ENCODE data around the gene ZDHHC11B. TPM values are rescaled to one million over a fixed set of nuclear protein-coding genes. Genes with fewer than 3 reads are reported as not detected.
A peak's percentile ranks its signal among the peaks of the same experiment; 100 is the strongest.
"Not testable (repeated sequence)": the region's sequence is repeated elsewhere in the genome, so short reads cannot be mapped to it uniquely, and the experiment has no call there.

ZDHHC11B gene
- total RNA-seq, 3 donors from 2014 or later (not counting 1 experiment from before 2014, with no cell fraction given), result 0.85 to 7.3 (median 2.2) TPM

DNA sequence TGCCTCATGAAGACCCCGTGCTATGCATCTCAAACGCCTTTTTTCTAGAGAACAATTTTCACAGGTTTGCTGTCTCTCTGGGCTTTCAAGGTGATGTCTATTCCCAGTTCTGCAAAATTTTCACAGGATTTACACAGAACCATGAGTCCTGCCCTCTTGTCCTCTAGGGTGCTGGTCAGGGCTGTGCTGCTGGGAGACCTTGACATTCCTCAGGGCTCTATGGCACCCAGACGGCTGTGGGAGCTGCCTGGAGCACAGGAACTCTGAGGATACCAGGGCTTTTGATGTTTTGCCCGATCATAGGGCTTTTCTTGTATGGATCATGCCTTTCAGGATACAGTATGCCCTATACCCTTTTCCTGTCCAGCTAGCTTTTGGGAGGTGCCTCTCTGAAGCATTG is 68.9 kb downstream of the ZDHHC11B start:
- intact Hi-C loops (cut with micrococcal nuclease); H3K4me1 Mint-ChIP-seq; DNase-seq; H3K4me1 ChIP-seq (ENCODE audit: control insufficient read depth, insufficient read depth, low read length); H3K27me3 ChIP-seq (ENCODE audit: control insufficient read depth, insufficient read depth, low read length); H3K27ac Mint-ChIP-seq; ATAC-seq; H3K27ac ChIP-seq (ENCODE audit: low read length); H3K4me3 ChIP-seq (ENCODE audit: low read length); H3K4me3 Mint-ChIP-seq; H3K9me3 ChIP-seq (ENCODE audit: control insufficient read depth, insufficient read depth, low read length); H3K36me3 ChIP-seq (ENCODE audit: control insufficient read depth, insufficient read depth, low read length): not testable (repeated sequence)
- peaks cover 9 to 18% of the 10 kb centered on the region in 2 donors for H3K9me3 Mint-ChIP-seq
- peaks cover 27 to 28% of the 10 kb centered on the region in 2 donors for H3K27me3 Mint-ChIP-seq (ENCODE audit: low read depth in 2 of 2)
- peaks cover 22% of the 10 kb centered on the region for H3K36me3 Mint-ChIP-seq
- 73% methylated on average over 3 of the region's 4 CpGs for WGBS (ENCODE audit: insufficient coverage)

DNA sequence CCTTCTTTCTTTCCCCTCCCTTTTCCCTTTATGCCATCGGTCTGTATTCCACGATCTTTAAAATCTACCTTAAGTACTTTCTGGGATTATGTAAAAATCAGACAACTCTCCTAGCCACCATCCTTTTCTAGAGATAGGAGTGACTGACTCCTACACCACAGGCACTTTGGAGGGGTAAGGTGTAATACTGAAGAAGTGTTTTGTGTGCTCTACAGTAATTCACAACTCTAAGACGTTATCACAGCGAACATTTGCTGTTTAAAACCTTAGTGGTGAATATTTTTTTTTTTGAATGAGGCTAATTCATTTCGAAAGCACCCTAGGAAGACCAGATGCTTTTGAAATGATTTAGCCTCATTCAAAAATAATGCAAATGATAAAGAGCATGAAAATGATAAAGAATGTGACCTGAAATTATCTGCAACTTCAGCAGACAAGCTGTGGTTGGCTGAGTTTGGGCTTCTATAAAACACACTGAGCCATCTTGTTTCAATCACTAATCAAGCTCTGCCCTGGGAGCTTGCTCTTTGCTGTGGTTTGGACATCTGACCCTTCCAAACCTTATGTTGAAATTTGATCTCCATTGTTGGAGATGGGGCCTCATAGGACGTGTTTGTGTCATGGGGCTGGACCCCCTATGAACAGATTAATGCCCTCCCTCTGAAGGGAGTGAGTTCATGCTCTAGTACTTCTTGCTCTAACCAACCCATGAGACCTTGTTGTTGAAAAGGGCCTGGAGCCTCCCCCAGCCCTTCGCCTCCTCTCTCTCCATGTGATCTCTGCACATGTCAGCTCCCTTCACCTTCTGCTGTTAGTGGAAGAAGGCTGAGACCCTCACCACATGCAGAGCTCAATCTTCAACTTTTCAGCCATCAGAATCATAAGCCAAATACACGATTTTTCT is 70.1 kb downstream of the ZDHHC11B start:
- H3K9me3 ChIP-seq (ENCODE audit: control insufficient read depth, insufficient read depth, low read length); H3K27me3 ChIP-seq (ENCODE audit: control insufficient read depth, insufficient read depth, low read length); ATAC-seq; H3K4me3 ChIP-seq (ENCODE audit: low read length); H3K4me3 Mint-ChIP-seq; H3K4me1 Mint-ChIP-seq; intact Hi-C loops (cut with micrococcal nuclease); H3K4me1 ChIP-seq (ENCODE audit: control insufficient read depth, insufficient read depth, low read length); H3K27ac ChIP-seq (ENCODE audit: low read length); H3K36me3 ChIP-seq (ENCODE audit: control insufficient read depth, insufficient read depth, low read length); DNase-seq; H3K27ac Mint-ChIP-seq: not testable (repeated sequence)
- Mint-ChIP-seq H3K36me3 (peaks cover 14% of the 10 kb centered on the region), H3K27me3 (ENCODE audit: low read depth in 2 of 2) (peaks cover 24 to 28% of the 10 kb centered on the region in 2 donors), H3K9me3 (peaks cover 6 to 12% of the 10 kb centered on the region in 2 donors)
- 62% methylated on average over 2 of the region's 8 CpGs for WGBS (ENCODE audit: insufficient coverage)

DNA sequence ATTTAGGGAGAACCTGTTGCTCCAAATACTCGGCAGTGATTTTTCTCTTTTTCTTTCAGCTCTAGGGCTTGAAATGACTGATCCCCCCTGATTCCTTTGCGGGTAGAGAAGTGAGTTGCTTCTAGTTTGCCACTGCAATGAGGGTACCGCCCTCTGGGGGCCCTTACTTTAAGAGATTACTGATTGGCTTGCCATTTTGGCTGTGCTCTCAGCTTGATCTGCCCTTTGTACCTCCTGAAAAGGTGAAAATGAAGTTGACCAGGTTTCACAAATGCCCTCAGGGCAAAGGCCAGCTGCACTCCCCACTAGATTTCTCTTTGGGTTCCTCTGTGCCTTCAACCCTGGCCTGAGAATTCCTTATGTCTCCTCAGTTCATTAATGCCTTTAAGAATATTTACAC is 70.8 kb downstream of the ZDHHC11B start:
- H3K27ac Mint-ChIP-seq; H3K36me3 ChIP-seq (ENCODE audit: control insufficient read depth, insufficient read depth, low read length); H3K4me1 ChIP-seq (ENCODE audit: control insufficient read depth, insufficient read depth, low read length); H3K9me3 Mint-ChIP-seq; H3K27me3 ChIP-seq (ENCODE audit: control insufficient read depth, insufficient read depth, low read length); H3K4me3 ChIP-seq (ENCODE audit: low read length); H3K4me1 Mint-ChIP-seq; H3K4me3 Mint-ChIP-seq; H3K9me3 ChIP-seq (ENCODE audit: control insufficient read depth, insufficient read depth, low read length); ATAC-seq; H3K27ac ChIP-seq (ENCODE audit: low read length); H3K36me3 Mint-ChIP-seq; intact Hi-C loops (cut with micrococcal nuclease); DNase-seq: not testable (repeated sequence)
- H3K27me3 Mint-ChIP-seq (ENCODE audit: low read depth in 2 of 2), result peaks cover 19 to 25% of the 10 kb centered on the region in 2 donors
- 45% methylated on average over 2 of the region's 3 CpGs for WGBS (ENCODE audit: insufficient coverage)

DNA sequence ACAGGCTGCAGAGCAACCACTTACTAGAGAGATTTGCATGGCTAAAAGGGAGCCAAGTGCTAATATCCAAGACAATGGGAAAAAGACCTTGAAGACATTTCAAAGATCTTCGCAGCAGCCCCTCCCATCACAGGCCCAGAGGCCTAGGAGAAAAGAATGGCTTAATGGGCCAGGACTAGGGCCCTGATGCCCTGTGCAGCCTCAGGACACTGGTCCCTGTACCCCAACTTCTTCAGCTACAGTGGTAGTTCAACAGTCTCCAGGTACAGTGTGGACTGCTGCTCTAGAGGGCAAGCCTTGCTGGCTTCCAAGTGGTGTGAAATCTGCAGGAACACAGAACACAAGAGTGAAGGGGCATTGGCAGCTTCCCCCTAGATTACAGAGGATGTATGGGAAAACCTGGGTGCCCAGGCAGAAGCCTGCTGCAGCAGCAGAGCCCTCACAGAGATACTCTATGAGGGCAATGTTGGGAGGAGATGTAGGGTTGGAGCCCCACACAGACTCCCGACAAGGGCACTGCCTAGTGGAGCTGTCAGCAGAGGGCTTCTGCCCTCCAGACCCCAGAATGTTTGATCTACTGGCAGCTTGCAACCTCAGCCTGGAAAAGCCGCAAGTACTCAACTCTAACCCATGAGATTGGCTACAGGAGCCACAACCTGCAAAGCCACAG is 75.5 kb downstream of the ZDHHC11B start:
- H3K9me3 Mint-ChIP-seq; H3K27me3 Mint-ChIP-seq (ENCODE audit: low read depth in 2 of 2); H3K4me1 ChIP-seq (ENCODE audit: control insufficient read depth, insufficient read depth, low read length); H3K27me3 ChIP-seq (ENCODE audit: control insufficient read depth, insufficient read depth, low read length); H3K4me3 Mint-ChIP-seq; H3K36me3 ChIP-seq (ENCODE audit: control insufficient read depth, insufficient read depth, low read length); DNase-seq; H3K27ac Mint-ChIP-seq; H3K36me3 Mint-ChIP-seq; intact Hi-C loops (cut with micrococcal nuclease); H3K4me1 Mint-ChIP-seq; H3K9me3 ChIP-seq (ENCODE audit: control insufficient read depth, insufficient read depth, low read length); H3K4me3 ChIP-seq (ENCODE audit: low read length); H3K27ac ChIP-seq (ENCODE audit: low read length): not testable (repeated sequence)
- peak in 1 of 3 donors; percentile 27 for ATAC-seq
- 100% methylated on average over 1 of the region's 3 CpGs for whole genome bisulfite sequencing (ENCODE audit: insufficient coverage)

DNA sequence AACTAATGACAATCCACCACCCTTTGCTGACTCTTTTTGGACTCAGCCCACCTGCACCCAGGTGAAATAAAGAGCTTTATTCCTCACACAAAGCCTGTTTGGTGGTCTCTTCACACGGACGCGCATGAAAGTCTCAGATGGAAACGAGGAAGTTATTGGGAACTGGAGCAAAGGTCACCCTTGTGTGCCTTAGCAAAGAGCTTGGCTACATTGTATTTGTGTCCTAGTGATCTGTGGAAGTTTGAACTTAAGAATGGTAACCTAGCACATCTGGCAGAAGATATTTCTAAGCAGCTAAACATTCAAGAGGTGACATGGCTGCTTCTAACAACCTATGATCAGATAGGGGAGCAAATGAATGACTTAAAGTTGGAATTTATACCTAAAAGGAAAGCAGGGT is 76.2 kb downstream of the ZDHHC11B start:
- H3K4me1 ChIP-seq (ENCODE audit: control insufficient read depth, insufficient read depth, low read length); DNase-seq; H3K4me1 Mint-ChIP-seq; H3K4me3 ChIP-seq (ENCODE audit: low read length); H3K9me3 Mint-ChIP-seq; ATAC-seq; H3K9me3 ChIP-seq (ENCODE audit: control insufficient read depth, insufficient read depth, low read length); H3K27ac ChIP-seq (ENCODE audit: low read length); intact Hi-C loops (cut with micrococcal nuclease); H3K36me3 ChIP-seq (ENCODE audit: control insufficient read depth, insufficient read depth, low read length); H3K27ac Mint-ChIP-seq; H3K36me3 Mint-ChIP-seq; H3K27me3 Mint-ChIP-seq (ENCODE audit: low read depth in 2 of 2); H3K27me3 ChIP-seq (ENCODE audit: control insufficient read depth, insufficient read depth, low read length); H3K4me3 Mint-ChIP-seq: not testable (repeated sequence)
- 90% methylated on average over 4 of the region's 4 CpGs for WGBS (ENCODE audit: insufficient coverage)

DNA sequence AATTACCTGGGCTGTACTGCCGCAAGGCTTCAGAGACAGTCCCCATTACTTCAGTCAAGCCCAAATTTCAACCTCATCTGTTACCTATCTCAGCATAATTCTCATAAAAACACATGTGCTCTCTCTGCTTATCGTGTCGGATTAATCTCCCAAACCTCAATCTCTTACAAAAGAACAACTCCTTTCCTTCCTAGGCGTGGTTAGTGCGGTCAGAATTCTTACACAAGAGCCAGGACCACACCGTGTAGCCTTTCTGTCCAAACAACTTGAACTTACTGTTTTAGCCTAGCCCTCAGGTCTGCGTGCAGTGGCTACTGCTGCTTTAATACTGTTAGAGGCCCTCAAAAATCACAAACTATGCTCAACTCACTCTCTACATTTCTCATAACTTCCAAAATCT is 78.4 kb downstream of the ZDHHC11B start:
- H3K9me3 ChIP-seq (ENCODE audit: control insufficient read depth, insufficient read depth, low read length); H3K4me1 ChIP-seq (ENCODE audit: control insufficient read depth, insufficient read depth, low read length); H3K27ac ChIP-seq (ENCODE audit: low read length); intact Hi-C loops (cut with micrococcal nuclease); H3K4me1 Mint-ChIP-seq; H3K4me3 ChIP-seq (ENCODE audit: low read length); H3K27me3 Mint-ChIP-seq (ENCODE audit: low read depth in 2 of 2); ATAC-seq; H3K27ac Mint-ChIP-seq; H3K36me3 Mint-ChIP-seq; H3K9me3 Mint-ChIP-seq; H3K27me3 ChIP-seq (ENCODE audit: control insufficient read depth, insufficient read depth, low read length); H3K4me3 Mint-ChIP-seq; DNase-seq; H3K36me3 ChIP-seq (ENCODE audit: control insufficient read depth, insufficient read depth, low read length): not testable (repeated sequence)
- WGBS (ENCODE audit: insufficient coverage), result 28% methylated on average over 7 of the region's 7 CpGs

DNA sequence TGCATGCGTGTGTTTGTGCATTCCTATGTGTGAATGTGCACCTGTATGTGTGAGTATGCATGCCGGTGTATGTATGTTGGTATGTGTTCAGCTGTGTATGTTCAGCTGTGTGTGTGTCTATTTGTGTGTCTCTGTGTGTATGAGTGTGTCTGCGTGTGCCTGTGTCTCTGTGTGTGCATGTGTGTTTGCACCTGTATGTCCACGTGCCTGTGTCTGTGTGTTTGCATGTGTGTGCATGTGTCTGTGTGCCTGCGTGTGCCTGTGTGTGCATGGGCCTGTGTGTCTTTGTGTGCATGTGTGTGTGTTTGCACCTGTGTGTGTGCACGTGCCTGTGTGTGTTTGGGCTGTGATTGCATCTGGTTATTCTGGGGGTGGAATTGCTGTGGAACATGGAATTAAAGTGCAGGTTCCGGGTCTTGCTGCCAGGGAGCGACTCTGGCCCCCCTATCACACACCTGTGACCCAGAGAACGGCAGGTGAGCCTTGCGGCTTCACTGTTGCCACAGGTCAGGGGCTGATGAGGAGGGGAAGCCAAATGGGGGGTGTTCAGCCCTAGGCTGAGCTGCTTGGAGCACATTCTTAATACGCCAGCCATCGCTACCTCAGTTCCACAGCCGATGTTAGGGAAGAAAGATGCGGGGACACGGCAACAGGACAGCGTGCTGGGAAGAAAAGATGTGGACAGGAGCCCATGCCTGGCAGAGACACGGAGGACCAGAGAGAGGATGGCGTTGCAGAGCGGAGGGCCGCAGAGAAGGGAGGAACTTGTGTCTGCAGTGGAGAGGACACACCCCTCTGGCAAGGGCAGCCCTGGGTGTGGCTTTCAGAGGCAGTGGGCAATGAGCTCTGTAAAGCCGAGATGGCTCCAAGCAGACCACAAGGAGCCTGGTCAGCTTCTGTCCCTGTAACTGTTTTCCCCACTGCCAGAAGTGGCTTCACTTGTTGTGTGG is 87.5 kb downstream of the ZDHHC11B start:
- H3K27ac Mint-ChIP-seq; H3K36me3 ChIP-seq (ENCODE audit: control insufficient read depth, insufficient read depth, low read length); H3K27ac ChIP-seq (ENCODE audit: low read length); intact Hi-C loops (cut with micrococcal nuclease); H3K9me3 Mint-ChIP-seq; H3K9me3 ChIP-seq (ENCODE audit: control insufficient read depth, insufficient read depth, low read length); DNase-seq; H3K4me1 Mint-ChIP-seq; ATAC-seq; H3K4me3 Mint-ChIP-seq; H3K36me3 Mint-ChIP-seq; H3K4me3 ChIP-seq (ENCODE audit: low read length); H3K27me3 ChIP-seq (ENCODE audit: control insufficient read depth, insufficient read depth, low read length): not testable (repeated sequence)
- H3K27me3 Mint-ChIP-seq (ENCODE audit: low read depth in 2 of 2), result peaks cover 10 to 14% of the 10 kb centered on the region in 2 donors
- 84% methylated on average over 18 of the region's 21 CpGs for WGBS (ENCODE audit: insufficient coverage)
- peaks cover 12% of the 10 kb centered on the region for H3K4me1 ChIP-seq (ENCODE audit: control insufficient read depth, insufficient read depth, low read length)

Measured in natural killer cell (primary cell).